HG03460 (cell line): ENCODE measurements around the gene TMSB4X.
"Not testable (repeated sequence)": the region's sequence is repeated elsewhere in the genome, so short reads cannot be mapped to it uniquely, and the experiment has no call there.

Experiments used
- ATAC-seq: cut with Tn5 transposase; IDR thresholded peaks from one replicate; pipeline ENCODE4 v1.9.1; 2021; ENCODE audit not compliant: unreplicated experiment

Gene TMSB4X

DNA sequence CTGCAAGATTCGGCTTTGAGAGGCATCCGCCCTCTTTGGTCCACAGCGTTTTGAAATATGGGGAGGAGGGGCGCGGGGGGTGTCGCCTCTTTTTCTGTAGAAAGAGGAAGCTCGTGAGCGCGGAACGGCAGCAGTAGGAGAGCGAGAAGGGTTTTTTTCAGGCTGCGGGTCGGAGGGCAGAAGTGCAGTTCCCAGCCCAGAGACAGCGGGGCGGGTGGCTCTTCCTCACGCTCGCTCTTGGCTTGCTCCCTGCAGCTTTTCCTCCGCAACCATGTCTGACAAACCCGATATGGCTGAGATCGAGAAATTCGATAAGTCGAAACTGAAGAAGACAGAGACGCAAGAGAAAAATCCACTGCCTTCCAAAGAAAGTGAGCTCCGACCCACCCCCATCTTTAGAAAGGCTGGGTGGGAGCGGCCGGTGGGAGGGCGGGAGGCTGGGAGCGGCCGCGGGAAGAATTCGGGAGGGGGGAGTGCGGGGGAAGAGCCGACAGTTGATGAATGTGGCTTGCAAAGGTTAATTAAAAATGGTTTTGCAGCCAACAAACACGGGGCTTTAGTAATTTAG is 1.2 kb downstream of the TMSB4X start:
- no peak for ATAC-seq

DNA sequence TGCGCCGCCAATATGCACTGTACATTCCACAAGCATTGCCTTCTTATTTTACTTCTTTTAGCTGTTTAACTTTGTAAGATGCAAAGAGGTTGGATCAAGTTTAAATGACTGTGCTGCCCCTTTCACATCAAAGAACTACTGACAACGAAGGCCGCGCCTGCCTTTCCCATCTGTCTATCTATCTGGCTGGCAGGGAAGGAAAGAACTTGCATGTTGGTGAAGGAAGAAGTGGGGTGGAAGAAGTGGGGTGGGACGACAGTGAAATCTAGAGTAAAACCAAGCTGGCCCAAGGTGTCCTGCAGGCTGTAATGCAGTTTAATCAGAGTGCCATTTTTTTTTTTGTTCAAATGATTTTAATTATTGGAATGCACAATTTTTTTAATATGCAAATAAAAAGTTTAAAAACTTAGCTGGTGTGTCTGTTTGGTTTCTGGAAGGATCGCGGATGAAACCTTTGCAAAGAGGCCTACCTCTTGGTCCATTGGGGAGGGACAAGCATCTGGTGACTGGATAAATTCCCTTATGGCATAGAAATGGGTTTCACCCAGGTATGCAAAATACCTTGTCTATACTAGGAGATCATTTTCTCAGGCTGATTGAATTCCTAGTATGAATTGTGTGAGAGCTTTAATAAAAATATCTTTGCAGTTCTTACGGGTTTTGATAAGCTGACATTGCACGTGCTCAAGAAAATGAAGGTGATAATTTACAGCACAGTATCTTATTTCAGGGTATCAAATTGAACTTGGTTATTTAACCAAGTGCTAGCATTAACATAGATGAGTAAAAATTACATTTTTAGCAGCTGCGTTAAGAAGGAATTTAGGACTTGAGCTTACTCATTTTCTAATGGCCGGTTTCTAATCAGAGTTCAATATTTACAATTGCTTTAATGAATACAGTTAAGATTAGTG is 2.2 kb downstream of the TMSB4X start:
- not testable (repeated sequence) for ATAC-seq

- no peak for ATAC-seq
These were observed 2.9 kb downstream of the TMSB4X start for GRCh38 chrX:12977761-12978204.

GRCh38 chrX:12978205-12979025 is 3.5 kb downstream of the TMSB4X start:
- ATAC-seq, result no peak

DNA sequence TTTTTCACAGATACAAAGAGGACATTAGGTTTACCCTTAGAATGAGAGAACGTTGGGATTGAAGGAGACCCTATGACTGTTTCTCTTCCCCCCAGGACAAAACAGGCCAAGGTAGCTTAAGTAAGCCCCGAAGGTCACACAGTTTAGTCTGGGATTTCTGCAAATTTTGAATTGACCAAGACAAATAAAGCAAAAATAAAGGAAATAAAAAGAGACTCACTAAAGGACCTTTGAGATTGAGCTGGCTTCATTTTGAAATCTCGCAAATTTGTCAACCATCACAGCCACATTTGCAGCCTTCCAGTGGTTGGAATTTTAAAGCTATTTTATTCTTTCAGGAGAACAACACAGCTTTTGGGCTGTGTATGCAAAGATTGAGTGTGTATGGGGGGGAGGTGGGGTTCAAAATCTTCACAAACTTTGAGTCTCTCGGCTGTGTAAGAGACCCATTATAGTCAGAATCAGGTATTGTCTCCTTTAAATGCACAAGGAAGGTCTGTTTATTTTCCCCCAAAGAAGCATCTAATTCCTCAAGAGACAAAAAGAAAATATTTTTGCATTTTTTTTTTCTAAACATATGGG is 4.2 kb downstream of the TMSB4X start:
- ATAC-seq, result no peak

GRCh38 chrX:12979616-12980015 is 4.7 kb downstream of the TMSB4X start:
- ATAC-seq, result no peak

- not testable (repeated sequence) for ATAC-seq
These were observed 5.1 kb downstream of the TMSB4X start for GRCh38 chrX:12980039-12980438.

- no peak for ATAC-seq
These were observed 7.0 kb downstream of the TMSB4X start for GRCh38 chrX:12981880-12982279.

DNA sequence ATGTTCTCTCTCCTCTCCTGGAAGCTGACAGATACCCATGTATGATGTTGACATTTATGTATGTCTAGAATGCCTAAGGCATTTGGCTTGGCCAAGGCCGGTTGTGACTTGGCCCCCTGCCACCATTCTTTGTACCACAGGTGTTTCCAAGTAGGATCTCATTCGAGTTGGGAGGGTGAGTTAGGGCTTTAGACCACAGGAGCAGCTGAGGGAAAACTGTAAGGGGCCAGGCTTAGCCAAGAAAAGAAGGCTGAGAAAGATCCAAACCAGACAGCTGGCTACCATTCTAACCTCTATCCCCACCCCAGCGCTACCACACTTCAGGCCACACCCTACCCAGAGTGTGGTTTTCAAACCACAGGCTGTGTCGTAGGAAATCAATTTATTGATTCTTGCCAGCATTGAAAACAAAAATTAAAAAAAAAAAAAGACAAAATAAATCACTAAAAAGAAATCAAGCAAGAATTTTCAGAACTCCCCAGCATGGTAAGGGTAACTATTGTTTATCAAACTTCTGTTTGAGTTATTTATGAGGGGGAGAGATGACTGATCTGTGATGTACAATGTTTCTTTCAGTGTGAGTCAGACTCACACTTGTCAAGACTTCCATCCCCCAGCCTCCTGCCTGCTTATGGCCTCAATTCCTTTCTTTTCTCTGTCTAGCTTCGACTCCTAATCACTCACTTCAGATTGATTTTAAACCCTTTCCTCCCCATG is 9.9 kb downstream of the TMSB4X start:
- ATAC-seq, result peak; percentile 52

- no peak for ATAC-seq
These were observed 10.4 kb downstream of the TMSB4X start for GRCh38 chrX:12985331-12985730.

- no peak for ATAC-seq
These were observed 11.4 kb downstream of the TMSB4X start for GRCh38 chrX:12986164-12986779.

DNA sequence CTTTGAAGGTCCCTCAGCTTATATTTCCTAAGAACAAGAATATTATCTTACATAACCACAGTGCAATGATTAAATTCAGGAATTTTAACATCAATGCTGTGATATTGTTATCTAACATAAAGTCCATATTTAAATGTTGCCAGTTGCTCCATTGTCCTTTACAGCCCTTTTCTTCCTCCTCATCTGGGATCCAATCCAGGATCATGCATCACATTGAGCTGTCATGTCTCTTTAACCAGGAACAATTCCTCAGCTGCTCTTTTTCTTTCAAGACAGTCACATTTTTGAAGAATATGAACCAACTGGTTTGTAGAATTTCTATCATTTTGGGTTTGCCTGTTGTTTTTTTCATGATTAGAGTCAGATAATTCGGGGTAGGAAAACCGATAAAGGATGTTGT is 12.0 kb downstream of the TMSB4X start:
- no peak for ATAC-seq

DNA sequence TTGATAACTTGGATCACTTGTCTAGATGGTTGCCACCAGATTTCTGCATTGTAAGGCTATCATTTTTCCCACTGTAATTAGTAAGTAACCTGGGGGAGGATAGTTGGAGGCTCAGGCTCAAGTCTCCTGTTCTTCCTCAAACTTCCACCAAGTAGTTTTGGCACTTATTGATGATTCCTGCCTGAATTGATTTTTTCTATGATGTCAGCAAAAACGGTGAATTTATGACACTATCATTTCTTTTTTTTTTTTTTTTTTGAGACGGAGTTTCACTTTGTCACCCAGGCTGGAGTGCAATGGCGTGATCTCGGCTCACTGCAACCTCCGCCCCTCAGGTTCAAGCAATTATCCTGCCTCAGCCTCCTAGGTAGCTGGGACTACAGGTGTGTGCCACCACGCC is 12.4 kb downstream of the TMSB4X start:
- ATAC-seq, result no peak

DNA sequence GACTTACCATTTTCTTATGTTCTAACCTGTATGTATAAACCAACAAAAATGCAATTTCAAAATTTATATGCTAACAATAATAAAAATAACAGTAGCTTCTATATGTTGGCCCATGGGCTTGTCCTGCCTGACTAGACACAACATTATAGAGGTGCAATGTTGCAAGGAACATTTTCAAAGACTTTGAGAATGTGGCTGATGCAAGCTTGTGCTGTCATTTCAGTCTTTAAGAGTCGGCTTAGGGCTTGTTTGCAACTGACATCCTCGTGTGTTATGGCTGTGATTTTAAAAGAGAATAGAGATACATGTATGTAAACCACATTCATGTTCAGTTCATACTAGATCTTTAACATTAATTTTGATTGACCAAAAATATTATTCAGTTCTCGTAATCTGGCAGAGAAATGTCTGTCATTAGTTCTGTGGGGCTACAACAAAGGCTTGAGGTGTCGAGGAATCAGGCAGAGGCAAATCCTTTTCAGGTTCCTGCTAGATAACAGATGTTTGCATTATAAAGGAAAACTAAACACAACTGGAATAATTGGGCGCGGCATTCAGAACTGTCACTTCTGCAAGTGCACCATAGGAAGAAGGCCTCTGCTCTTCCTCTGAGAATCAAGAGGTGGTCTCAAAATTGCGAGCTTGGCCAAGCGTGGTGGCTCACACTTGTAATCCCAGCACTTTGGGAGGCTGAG is 13.1 kb downstream of the TMSB4X start:
- ATAC-seq, result no peak

DNA sequence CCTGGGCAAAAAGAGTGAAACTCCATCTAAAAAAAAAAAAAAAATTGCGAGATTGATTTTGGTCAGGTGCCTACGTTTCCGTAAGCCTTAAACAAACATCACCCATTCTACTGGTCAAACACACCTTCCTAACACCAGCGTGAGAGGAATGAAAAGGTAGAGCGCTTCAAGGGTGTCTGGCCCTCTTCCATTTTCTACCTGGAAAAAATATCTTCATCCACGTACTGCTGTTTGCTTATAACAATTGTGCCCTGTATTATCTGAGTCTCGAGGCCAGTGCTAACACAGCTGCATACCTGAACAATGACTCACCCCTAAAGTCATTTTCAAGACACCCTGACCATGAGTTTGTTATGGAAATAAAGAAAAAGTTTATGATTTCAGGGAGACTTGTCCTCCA is 13.9 kb downstream of the TMSB4X start:
- no peak for ATAC-seq

DNA sequence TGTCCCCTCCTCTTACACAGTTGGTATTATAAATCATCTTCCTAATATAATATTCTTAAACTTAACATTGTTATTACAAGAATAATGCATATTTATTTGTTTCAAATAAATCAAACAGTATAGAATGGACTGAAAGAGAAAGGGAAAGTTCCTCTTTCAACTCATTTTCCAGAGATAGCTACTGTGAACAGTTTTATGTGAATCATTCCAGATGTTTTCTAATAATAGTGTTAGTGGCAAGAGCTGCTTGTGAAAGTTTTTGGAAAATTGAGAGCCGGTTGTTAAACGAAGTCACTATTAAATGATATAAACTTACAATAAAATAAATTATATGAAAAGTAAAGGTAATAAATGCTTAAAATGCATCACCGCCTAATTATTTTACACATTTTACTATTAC is 14.6 kb downstream of the TMSB4X start:
- no peak for ATAC-seq

GRCh38 chrX:12991575-12991974 is 16.7 kb downstream of the TMSB4X start:
- ATAC-seq, result no peak

- no peak for ATAC-seq
These were observed 17.7 kb downstream of the TMSB4X start for GRCh38 chrX:12992544-12993118.

DNA sequence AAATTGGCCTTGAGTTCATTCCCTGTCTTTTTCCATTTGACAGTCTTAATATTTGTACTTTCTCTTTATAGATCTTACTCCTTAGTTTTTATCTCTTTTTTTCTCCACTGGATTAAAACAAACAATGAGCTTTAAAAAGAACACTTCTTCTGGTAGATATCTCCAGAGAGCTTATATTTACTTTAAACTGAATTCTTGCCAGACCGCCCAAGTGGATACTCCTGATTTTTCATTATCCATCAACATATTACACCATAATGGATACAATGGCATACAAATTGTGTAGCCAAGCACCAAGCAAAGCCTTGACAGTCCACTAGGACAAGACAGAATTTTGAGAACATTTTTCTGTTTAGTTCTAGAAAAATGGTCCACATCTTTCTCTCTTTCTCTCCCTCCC is 18.9 kb downstream of the TMSB4X start:
- ATAC-seq, result no peak
